BLaER1 (cell line): ENCODE measurements around the gene SLC25A47.
"Not testable (repeated sequence)": the region's sequence is repeated elsewhere in the genome, so short reads cannot be mapped to it uniquely, and the experiment has no call there.

ENCODE experiments used
- H3K27ac ChIP-seq: shearing (Covaris generic); formaldehyde crosslinking; 2 replicates; pipeline ENCODE4 v1.8.1; 2022
- H3K27me3 ChIP-seq: shearing (Covaris generic); formaldehyde crosslinking; 2 replicates; pipeline ENCODE4 v1.8.1; 2022
- H3K36me3 ChIP-seq: shearing (Covaris generic); formaldehyde crosslinking; 2 replicates; pipeline ENCODE4 v1.8.1; 2022
- H3K4me1 ChIP-seq: shearing (Covaris generic); formaldehyde crosslinking; 2 replicates; pipeline ENCODE4 v1.8.1; 2022
- H3K4me2 ChIP-seq: shearing (Covaris generic); formaldehyde crosslinking; 2 replicates; pipeline ENCODE4 v1.8.1; 2022
- H3K4me3 ChIP-seq: shearing (Covaris generic); formaldehyde crosslinking; 2 replicates; pipeline ENCODE4 v1.8.1; 2022
- H3K9ac ChIP-seq: shearing (Covaris generic); formaldehyde crosslinking; 2 replicates; pipeline ENCODE4 v1.8.1; 2022
- H3K9me3 ChIP-seq: shearing (Covaris generic); formaldehyde crosslinking; 2 replicates; pipeline ENCODE4 v1.8.1; 2022
- H4K20me1 ChIP-seq: shearing (Covaris generic); formaldehyde crosslinking; 2 replicates; pipeline ENCODE4 v1.8.1; 2022
- Cebpa-rat ChIP-seq: shearing (Covaris generic); IDR thresholded peaks from 2 replicates; pipeline ENCODE4 v1.8.1; 2022

Gene SLC25A47

GRCh38 chr14:100333311-100333710 lies 10.2 kb downstream of the SLC25A47 start:
- Histone ChIP-seq H4K20me1 (no peaks in the 10 kb centered on the region), H3K9ac (no peak overlapping the region), H3K4me2 (peak overlapping the region; percentile 66), H3K4me3 (no peak overlapping the region), H3K4me1 (peaks cover 41% of the 10 kb centered on the region), H3K27ac (0 out of 2 replicates have a peak overlapping the region, but pooled peaks have one; percentile 27), H3K9me3 (no peaks in the 10 kb centered on the region), H3K36me3 (0 out of 2 replicates have a peak, but pooled peaks cover 8% of the 10 kb centered on the region), H3K27me3 (no peaks in the 10 kb centered on the region)
- TF ChIP-seq Cebpa-rat = no peak

DNA sequence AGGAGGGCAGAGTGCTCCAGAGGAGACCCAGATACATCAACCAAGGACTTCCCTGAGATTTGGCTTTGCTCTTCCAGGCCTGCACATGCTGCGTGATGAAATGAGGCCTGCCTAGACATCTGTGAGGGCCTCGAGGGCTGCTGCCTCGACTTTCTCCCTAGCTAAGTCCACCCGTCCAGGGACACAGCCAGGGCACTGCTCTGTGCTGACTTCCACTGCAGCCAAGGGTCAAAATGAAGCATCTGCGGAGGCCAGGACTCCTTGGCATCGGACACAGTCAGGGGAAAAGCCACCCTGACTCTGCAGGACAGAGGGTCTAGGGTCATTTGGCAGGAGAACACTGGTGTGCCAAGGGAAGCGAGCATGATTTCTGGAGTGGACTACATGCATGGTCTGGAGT lies 10.7 kb downstream of the SLC25A47 start:
- Histone ChIP-seq H3K4me2 (no peak overlapping the region), H3K4me1 (peaks cover 41% of the 10 kb centered on the region), H3K27ac (0 out of 2 replicates have a peak overlapping the region, but pooled peaks have one; percentile 27), H3K27me3 (no peaks in the 10 kb centered on the region), H3K36me3 (0 out of 2 replicates have a peak, but pooled peaks cover 8% of the 10 kb centered on the region), H3K4me3 (no peak overlapping the region), H3K9ac (no peak overlapping the region), H4K20me1 (no peaks in the 10 kb centered on the region), H3K9me3 (no peaks in the 10 kb centered on the region)
- TF ChIP-seq Cebpa-rat = no peak

DNA sequence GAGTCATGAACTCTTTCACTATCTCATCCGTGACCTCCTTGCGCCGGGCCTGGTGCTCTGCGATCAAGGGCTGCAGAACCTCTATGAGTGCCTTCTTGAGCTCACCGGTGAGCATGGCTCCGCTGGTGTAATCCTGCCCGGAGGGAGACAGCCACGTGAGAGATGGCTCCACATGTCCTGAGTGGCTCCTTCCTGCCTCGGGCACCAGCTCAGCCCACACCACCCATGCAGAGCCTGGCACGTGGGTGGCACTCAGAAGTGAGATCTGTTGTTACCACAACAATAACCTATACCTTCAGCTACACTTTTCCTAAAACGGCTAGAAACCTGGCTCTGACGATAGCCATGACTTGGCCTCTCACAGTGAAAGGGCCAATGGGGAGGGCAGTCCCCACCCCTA lies 11.8 kb downstream of the SLC25A47 start:
- Histone ChIP-seq H3K27ac (no peak overlapping the region), H3K27me3 (no peaks in the 10 kb centered on the region), H3K9ac (no peak overlapping the region), H3K4me3 (no peak overlapping the region), H3K36me3 (0 out of 2 replicates have a peak, but pooled peaks cover 8% of the 10 kb centered on the region), H3K4me1 (peaks cover 44% of the 10 kb centered on the region), H3K4me2 (no peak overlapping the region), H3K9me3 (no peaks in the 10 kb centered on the region), H4K20me1 (no peaks in the 10 kb centered on the region)
- TF ChIP-seq Cebpa-rat = no peak

DNA sequence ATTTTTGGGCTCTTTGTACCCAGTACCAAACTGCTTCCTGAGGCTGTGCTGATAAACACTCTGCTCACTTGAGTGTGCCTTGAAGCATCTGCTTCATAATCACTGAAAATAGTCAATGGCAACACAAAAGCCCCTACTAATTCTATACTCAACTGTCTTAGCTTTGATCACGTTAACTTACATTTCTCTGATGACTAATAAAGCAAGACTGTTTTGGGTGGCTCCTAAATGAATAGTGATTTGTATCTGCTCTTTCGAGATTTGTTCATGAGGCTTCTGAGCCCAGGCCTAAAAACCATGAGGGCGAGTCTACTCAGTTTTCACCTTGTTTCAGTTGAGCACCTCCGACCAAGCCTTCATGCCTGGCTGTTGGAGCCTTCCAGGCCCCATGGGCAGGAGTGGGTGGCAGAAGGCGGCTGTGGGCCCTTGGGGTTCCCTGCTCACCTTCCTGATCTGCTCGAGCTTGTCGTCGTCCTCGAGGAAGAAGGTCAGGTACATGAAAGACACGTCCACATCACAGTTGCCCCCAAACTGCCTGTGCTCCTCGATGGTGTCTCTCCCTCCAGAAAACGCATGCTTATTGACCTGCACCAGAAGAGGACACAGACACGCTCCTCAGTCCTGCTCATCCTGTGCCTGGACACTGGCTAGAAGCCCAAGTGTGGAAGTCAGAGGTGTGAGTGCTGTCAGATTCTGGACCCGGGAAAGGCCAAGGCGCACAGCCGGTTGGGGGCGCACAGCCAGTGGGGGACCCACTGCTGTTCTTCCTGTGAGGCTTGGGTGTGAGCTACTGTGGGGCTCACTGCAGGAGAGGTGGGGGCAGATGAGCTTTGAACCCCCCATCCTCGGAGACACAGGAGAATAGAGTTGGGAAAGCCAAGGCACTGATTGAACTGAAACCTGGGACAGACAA lies 13.7 kb downstream of the SLC25A47 start:
- TF ChIP-seq Cebpa-rat = no peak
- no peaks in the 10 kb centered on the region for H4K20me1 ChIP-seq
- no peak overlapping the region for H3K4me3 ChIP-seq
- H3K27me3 ChIP-seq = no peaks in the 10 kb centered on the region
- no peak overlapping the region for H3K9ac ChIP-seq
- H3K27ac ChIP-seq = no peak overlapping the region
- no peak overlapping the region for H3K4me2 ChIP-seq
- peaks cover 37% of the 10 kb centered on the region for H3K4me1 ChIP-seq
- 0 out of 2 replicates have a peak, but pooled peaks cover 14% of the 10 kb centered on the region for H3K36me3 ChIP-seq
- no peaks in the 10 kb centered on the region for H3K9me3 ChIP-seq

GRCh38 chr14:100339766-100340422 lies 16.8 kb downstream of the SLC25A47 start:
- no peaks in the 10 kb centered on the region for H3K9me3 ChIP-seq
- no peak overlapping the region for H3K4me3 ChIP-seq
- no peak overlapping the region for H3K27ac ChIP-seq
- H4K20me1 ChIP-seq = no peaks in the 10 kb centered on the region
- no peaks in the 10 kb centered on the region for H3K27me3 ChIP-seq
- H3K36me3 ChIP-seq = peaks cover 18% of the 10 kb centered on the region; the same call in 1 of the 2 replicates
- TF ChIP-seq Cebpa-rat = no peak
- H3K9ac ChIP-seq = no peak overlapping the region
- H3K4me2 ChIP-seq = no peak overlapping the region
- H3K4me1 ChIP-seq = peaks cover 22% of the 10 kb centered on the region; the same call in 1 of the 2 replicates

- no peak overlapping the region for H3K27ac ChIP-seq
- H3K36me3 ChIP-seq = peaks cover 18% of the 10 kb centered on the region; the same call in 1 of the 2 replicates
- H3K27me3 ChIP-seq = no peaks in the 10 kb centered on the region
- no peak overlapping the region for H3K9ac ChIP-seq
- H4K20me1 ChIP-seq = no peaks in the 10 kb centered on the region
- H3K4me2 ChIP-seq = no peak overlapping the region
- no peak for TF ChIP-seq Cebpa-rat
- H3K4me3 ChIP-seq = no peak overlapping the region
- peaks cover 22% of the 10 kb centered on the region; the same call in 1 of the 2 replicates for H3K4me1 ChIP-seq
- no peaks in the 10 kb centered on the region for H3K9me3 ChIP-seq
These were observed 17.3 kb downstream of the SLC25A47 start for GRCh38 chr14:100340423-100340813.

- H4K20me1 ChIP-seq = no peaks in the 10 kb centered on the region
- H3K27me3 ChIP-seq = no peaks in the 10 kb centered on the region
- no peak overlapping the region; the same call in 1 of the 2 replicates for H3K4me2 ChIP-seq
- H3K9ac ChIP-seq = no peak overlapping the region
- H3K36me3 ChIP-seq = peaks cover 27% of the 10 kb centered on the region
- no peak for TF ChIP-seq Cebpa-rat
- no peak overlapping the region for H3K27ac ChIP-seq
- no peak overlapping the region for H3K4me3 ChIP-seq
- H3K9me3 ChIP-seq = no peaks in the 10 kb centered on the region
- H3K4me1 ChIP-seq = peaks cover 20% of the 10 kb centered on the region; the same call in 1 of the 2 replicates
These were observed 18.3 kb downstream of the SLC25A47 start for GRCh38 chr14:100341301-100342031.

GRCh38 chr14:100342195-100342594 lies 19.1 kb downstream of the SLC25A47 start:
- Histone ChIP-seq H3K36me3 (peaks cover 31% of the 10 kb centered on the region), H3K4me3 (no peak overlapping the region)
- no peak for TF ChIP-seq Cebpa-rat

DNA sequence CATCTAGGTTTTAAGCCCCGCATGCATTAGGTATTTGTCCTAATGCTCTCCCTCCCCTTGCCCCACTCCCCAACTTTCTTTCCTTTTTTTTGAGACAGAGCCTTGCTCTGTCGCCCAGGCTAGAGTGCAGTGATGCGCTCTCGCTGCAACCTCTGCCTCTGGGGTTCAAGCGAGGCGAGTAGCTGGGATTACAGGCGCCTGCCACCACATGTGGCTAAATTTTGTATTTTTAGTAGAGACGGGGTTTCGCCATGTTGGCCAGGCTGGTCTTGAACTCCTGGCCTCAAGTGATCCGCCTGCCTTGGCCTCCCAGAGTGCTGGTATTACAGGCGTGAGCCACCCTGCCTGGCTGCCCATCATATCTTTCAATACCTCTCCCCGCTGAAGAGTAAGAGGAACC lies 19.7 kb downstream of the SLC25A47 start:
- not testable (repeated sequence) for H4K20me1 ChIP-seq, H3K27me3 ChIP-seq, H3K9me3 ChIP-seq, H3K4me2 ChIP-seq, H3K9ac ChIP-seq, H3K27ac ChIP-seq, H3K4me3 ChIP-seq
- Histone ChIP-seq H3K4me1 (peaks cover 15% of the 10 kb centered on the region; the same call in 1 of the 2 replicates), H3K36me3 (peaks cover 27% of the 10 kb centered on the region)

More at GRCh38 chr14:100342195-100342594, 19.1 kb downstream of the SLC25A47 start:
- Histone ChIP-seq H4K20me1 (no peaks in the 10 kb centered on the region), H3K4me1 (peaks cover 15% of the 10 kb centered on the region; the same call in 1 of the 2 replicates), H3K9me3 (no peaks in the 10 kb centered on the region), H3K4me2 (no peak overlapping the region), H3K27ac (no peak overlapping the region), H3K27me3 (no peaks in the 10 kb centered on the region), H3K9ac (no peak overlapping the region)

DNA sequence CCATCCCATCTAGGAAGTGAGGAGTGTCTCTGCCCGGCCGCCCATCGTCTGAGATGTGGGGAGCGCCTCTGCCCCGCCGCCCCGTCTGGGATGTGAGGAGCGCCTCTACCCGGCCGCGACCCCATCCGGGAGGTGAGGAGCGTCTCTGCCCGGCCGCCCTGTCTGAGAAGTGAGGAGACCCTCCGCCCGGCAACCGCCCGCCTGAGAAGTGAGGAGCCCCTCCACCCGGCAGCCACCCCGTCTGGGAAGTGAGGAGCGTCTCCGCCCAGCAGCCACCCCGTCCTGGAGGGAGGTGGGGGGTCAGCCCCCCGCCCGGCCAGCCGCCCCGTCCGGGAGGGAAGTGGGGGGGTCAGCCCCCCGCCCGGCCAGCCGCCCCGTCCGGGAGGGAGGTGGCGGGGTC lies 21.5 kb downstream of the SLC25A47 start:
- H3K9ac ChIP-seq, H4K20me1 ChIP-seq, H3K4me3 ChIP-seq, H3K4me2 ChIP-seq, H3K9me3 ChIP-seq, H3K27me3 ChIP-seq, H3K27ac ChIP-seq: not testable (repeated sequence)
- peaks cover 34% of the 10 kb centered on the region for H3K36me3 ChIP-seq
- peaks cover 14% of the 10 kb centered on the region; the same call in 1 of the 2 replicates for H3K4me1 ChIP-seq
